Measurements from ENCODE around the gene ABCC11. TPM values are rescaled to one million over a fixed set of nuclear protein-coding genes. Genes with fewer than 3 reads are reported as not detected.
"Not testable (repeated sequence)": the region's sequence is repeated elsewhere in the genome, so short reads cannot be mapped to it uniquely, and the experiment has no call there.

The ABCC11 gene
- total RNA-seq, 1 donor = 0.52 TPM

DNA sequence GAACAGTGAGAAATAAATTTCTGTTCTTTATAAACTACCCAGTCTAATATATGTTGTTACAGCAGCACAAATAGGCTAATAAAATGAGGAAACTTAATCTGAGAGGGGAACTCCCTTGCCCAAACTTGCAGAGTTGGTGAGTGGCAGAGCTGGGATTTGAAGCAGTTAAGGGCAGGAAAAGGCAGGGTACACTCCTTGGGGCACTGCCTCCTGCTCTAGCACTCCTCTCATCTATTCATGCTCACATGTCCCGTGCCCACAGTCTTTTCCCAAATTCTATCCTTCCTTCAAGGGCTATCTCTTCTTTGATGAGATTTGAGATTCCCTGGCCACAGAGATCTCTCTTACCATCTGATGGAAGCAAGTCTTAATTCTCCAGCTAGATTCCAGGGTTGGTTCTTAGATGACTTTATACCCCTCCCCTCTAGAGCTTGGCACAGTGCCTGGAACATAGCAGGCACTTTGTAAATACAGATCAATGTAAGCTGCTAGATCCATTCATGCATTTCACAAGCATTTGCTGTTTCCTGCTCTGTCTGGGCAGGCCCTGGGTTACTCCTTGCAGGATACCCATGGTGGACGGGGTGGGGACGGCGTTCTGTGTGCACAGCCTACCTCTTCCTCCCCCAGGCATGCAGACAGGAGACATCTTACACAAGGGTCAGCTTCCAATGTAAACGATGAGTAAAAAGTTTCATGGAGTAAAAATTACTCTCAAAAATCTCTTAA, 52.3 kb downstream of the ABCC11 start:
- Histone ChIP-seq H3K9me3 (ENCODE audit: low read depth, low read length) (no peaks in the 10 kb centered on the region), H3K27me3 (ENCODE audit: insufficient read depth, low read length) (no peaks in the 10 kb centered on the region), H3K4me3 (ENCODE audit: low read length) (no peak overlapping the region), H3K4me1 (ENCODE audit: insufficient read depth, low read length) (no peaks in the 10 kb centered on the region)

GRCh38 chr16:48193846-48194245, 53.5 kb downstream of the ABCC11 start:
- no peak overlapping the region for H3K4me3 ChIP-seq (ENCODE audit: low read length)
- H3K9me3 ChIP-seq (ENCODE audit: low read depth, low read length) = no peaks in the 10 kb centered on the region
- H3K27me3 ChIP-seq (ENCODE audit: insufficient read depth, low read length) = no peaks in the 10 kb centered on the region
- peaks cover 8% of the 10 kb centered on the region for H3K4me1 ChIP-seq (ENCODE audit: insufficient read depth, low read length)

DNA sequence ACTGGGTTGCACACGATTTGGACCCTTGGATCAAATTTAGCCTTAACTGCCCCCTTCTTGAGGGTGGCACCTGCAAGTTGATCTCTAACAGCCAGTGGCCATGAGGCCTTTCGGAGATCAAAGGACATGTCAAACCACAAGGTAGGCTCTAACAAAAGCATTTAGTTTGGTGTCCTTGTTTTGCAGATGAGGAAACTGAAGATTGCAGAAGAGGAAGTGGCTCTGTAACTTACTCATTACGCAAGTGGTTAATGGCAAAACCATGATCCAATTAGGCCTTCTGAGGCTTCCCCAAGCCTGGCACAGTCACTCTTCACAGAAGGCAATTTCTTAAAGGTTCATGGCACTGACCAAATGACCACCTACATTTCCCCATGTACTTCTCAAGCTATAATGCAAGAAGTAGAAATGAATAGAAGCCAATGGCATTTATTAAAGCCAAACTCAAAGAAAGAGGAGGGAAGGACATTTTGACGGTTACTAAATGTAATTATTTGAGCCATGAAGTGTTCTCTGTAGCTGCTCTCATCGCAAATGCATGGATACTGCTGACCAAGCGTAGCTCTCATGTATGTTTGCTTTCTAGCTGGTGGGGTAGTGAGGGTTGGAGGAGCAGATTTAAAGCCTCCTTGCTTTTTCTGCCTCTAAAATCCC, 58.8 kb downstream of the ABCC11 start:
- peaks cover 25% of the 10 kb centered on the region for H3K4me1 ChIP-seq (ENCODE audit: insufficient read depth, low read length)
- no peaks in the 10 kb centered on the region for H3K27me3 ChIP-seq (ENCODE audit: insufficient read depth, low read length)
- no peaks in the 10 kb centered on the region for H3K9me3 ChIP-seq (ENCODE audit: low read depth, low read length)
- no peak overlapping the region for H3K4me3 ChIP-seq (ENCODE audit: low read length)

GRCh38 chr16:48187779-48188178, 59.6 kb downstream of the ABCC11 start:
- H3K4me3 ChIP-seq (ENCODE audit: low read length) = no peak overlapping the region
- peaks cover 25% of the 10 kb centered on the region for H3K4me1 ChIP-seq (ENCODE audit: insufficient read depth, low read length)
- no peaks in the 10 kb centered on the region for H3K9me3 ChIP-seq (ENCODE audit: low read depth, low read length)
- H3K27me3 ChIP-seq (ENCODE audit: insufficient read depth, low read length) = no peaks in the 10 kb centered on the region

- Histone ChIP-seq H3K4me1 (ENCODE audit: insufficient read depth, low read length) (peaks cover 24% of the 10 kb centered on the region), H3K4me3 (ENCODE audit: low read length) (no peak overlapping the region)
Observed at GRCh38 chr16:48184681-48185080, 62.7 kb downstream of the ABCC11 start.

DNA sequence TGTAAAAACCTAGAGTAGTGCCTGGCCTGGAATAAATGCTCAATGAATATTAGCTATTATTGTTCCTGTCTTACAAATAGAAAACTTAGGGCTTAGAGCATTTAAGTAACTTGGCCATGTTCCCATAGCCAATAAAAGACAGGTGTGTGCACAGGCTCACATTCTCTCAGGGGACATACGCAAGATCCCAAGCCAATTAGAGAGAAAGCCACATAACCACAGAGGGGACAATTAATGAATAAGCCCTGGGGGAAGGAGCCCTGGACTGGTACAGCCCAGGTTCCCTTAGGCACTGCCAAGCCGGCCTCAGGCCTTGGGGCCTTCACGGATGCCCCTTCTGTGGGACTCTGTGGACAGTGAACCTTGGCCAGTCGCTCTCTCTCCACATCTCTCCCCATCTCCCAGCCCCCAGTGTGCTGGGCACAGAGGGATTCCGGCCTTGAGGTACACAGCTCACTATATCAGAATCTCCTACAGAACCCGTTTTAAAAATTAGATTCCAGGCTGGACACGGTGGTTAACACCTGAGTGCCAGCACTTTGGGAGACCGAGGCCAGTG, 64.3 kb downstream of the ABCC11 start:
- Histone ChIP-seq H3K9me3 (ENCODE audit: low read depth, low read length) (no peaks in the 10 kb centered on the region), H3K27me3 (ENCODE audit: insufficient read depth, low read length) (no peaks in the 10 kb centered on the region)

More at GRCh38 chr16:48184681-48185080, 62.7 kb downstream of the ABCC11 start:
- no peaks in the 10 kb centered on the region for H3K27me3 ChIP-seq (ENCODE audit: insufficient read depth, low read length)
- no peaks in the 10 kb centered on the region for H3K9me3 ChIP-seq (ENCODE audit: low read depth, low read length)

GRCh38 chr16:48181746-48182520, 65.4 kb downstream of the ABCC11 start:
- H3K4me3 ChIP-seq (ENCODE audit: low read length); H3K27me3 ChIP-seq (ENCODE audit: insufficient read depth, low read length); H3K9me3 ChIP-seq (ENCODE audit: low read depth, low read length); H3K4me1 ChIP-seq (ENCODE audit: insufficient read depth, low read length): not testable (repeated sequence)

More for the DNA sequence above, 64.3 kb downstream of the ABCC11 start:
- Histone ChIP-seq H3K4me3 (ENCODE audit: low read length) (no peak overlapping the region), H3K4me1 (ENCODE audit: insufficient read depth, low read length) (peaks cover 9% of the 10 kb centered on the region)

GRCh38 chr16:48180868-48181480, 66.4 kb downstream of the ABCC11 start:
- H3K9me3 ChIP-seq (ENCODE audit: low read depth, low read length) = no peaks in the 10 kb centered on the region
- H3K4me1 ChIP-seq (ENCODE audit: insufficient read depth, low read length) = no peaks in the 10 kb centered on the region
- H3K27me3 ChIP-seq (ENCODE audit: insufficient read depth, low read length) = no peaks in the 10 kb centered on the region
- H3K4me3 ChIP-seq (ENCODE audit: low read length) = no peak overlapping the region

DNA sequence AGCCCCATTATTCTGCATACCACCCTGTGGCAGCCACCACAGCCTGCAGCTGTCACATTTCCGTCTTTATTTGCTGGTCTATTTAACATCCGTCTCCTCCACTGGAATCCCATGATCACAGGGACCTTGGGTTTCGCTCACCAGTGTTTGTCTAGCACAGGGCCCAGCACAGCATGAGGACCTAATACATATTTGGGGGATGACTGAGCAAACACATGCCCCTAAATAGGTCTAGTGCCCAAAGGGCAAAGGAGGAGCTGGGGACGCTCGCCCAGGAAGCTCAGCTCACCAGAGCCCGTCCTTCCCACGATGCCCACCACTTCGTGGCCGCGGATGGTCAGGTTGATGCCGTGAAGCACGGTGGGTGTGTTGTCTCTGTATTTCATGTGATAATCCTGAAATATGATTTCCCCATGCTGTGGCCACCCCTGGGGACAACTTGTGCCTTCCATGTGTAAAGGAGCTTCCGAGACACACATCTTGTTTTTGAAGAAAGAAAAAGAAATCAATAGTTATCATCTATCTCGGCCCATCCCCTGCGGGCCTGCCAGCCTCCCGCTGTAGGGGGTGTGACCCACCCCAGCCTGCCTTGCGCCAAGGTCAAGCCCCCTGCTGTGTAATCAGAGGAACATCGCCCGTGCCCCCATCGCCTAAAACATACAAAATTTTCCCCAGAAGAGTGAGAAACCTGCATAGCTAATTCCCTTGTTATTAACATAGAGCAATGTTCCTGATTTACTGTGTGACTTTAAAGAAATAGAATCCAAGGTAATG, 70.5 kb downstream of the ABCC11 start:
- no peaks in the 10 kb centered on the region for H3K4me1 ChIP-seq (ENCODE audit: insufficient read depth, low read length)
- no peak overlapping the region for H3K4me3 ChIP-seq (ENCODE audit: low read length)
- H3K9me3 ChIP-seq (ENCODE audit: low read depth, low read length) = no peaks in the 10 kb centered on the region

GRCh38 chr16:48173889-48174288, 73.5 kb downstream of the ABCC11 start:
- H3K4me1 ChIP-seq (ENCODE audit: insufficient read depth, low read length) = no peaks in the 10 kb centered on the region
- H3K4me3 ChIP-seq (ENCODE audit: low read length) = no peak overlapping the region
- no peaks in the 10 kb centered on the region for H3K27me3 ChIP-seq (ENCODE audit: insufficient read depth, low read length)
- H3K9me3 ChIP-seq (ENCODE audit: low read depth, low read length) = no peaks in the 10 kb centered on the region

More for the DNA sequence above, 70.5 kb downstream of the ABCC11 start:
- H3K27me3 ChIP-seq (ENCODE audit: insufficient read depth, low read length) = no peaks in the 10 kb centered on the region

DNA sequence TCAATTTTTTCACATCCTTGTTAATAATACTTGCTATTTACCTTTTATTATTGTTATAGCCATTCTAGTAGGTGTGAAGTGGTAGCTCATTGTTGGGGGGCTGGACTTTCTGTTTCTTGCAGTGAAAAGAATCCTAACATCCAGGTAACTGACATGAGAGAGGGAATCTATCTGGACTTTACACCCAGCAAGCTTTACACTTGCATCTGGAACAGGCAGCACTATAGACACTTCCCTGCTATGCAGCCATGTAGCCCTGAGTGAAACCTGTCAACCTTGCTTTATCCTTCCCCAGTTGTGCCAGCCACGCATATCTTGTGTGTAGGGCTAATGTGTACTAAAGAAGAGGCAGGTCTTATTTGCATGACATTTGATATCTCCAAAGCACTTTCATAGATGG, 74.7 kb downstream of the ABCC11 start:
- Histone ChIP-seq H3K27me3 (ENCODE audit: insufficient read depth, low read length) (no peaks in the 10 kb centered on the region), H3K4me1 (ENCODE audit: insufficient read depth, low read length) (peaks cover 10% of the 10 kb centered on the region), H3K4me3 (ENCODE audit: low read length) (no peak overlapping the region), H3K9me3 (ENCODE audit: low read depth, low read length) (no peaks in the 10 kb centered on the region)

DNA sequence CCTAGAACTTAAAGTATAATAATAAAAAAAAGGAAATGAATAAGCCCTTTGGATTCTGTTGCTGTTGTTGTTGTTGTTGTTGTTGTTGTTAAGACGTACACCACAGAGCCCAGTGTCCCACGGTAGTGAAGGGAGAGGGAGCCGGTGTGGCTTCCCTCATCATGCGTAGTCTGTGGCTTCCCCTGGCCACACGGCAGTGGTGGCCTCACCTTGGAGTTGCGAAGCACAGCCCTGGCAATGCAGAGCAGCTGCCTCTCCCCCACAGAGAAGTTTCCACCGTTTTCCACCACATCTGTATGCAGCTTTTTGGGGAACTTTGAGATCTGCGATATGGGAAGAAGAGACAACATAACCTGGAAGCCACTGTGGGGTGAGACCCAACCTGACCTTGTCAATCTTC, 77.4 kb downstream of the ABCC11 start:
- no peaks in the 10 kb centered on the region for H3K27me3 ChIP-seq (ENCODE audit: insufficient read depth, low read length)
- no peak overlapping the region for H3K4me3 ChIP-seq (ENCODE audit: low read length)
- no peaks in the 10 kb centered on the region for H3K9me3 ChIP-seq (ENCODE audit: low read depth, low read length)
- H3K4me1 ChIP-seq (ENCODE audit: insufficient read depth, low read length) = peaks cover 22% of the 10 kb centered on the region

GRCh38 chr16:48168075-48168474, 79.3 kb downstream of the ABCC11 start:
- Histone ChIP-seq H3K9me3 (ENCODE audit: low read depth, low read length) (no peaks in the 10 kb centered on the region), H3K4me3 (ENCODE audit: low read length) (no peak overlapping the region), H3K4me1 (ENCODE audit: insufficient read depth, low read length) (peaks cover 24% of the 10 kb centered on the region), H3K27me3 (ENCODE audit: insufficient read depth, low read length) (no peaks in the 10 kb centered on the region)

- not testable (repeated sequence) for H3K27me3 ChIP-seq (ENCODE audit: insufficient read depth, low read length); H3K9me3 ChIP-seq (ENCODE audit: low read depth, low read length); H3K4me3 ChIP-seq (ENCODE audit: low read length)
- H3K4me1 ChIP-seq (ENCODE audit: insufficient read depth, low read length) = peaks cover 24% of the 10 kb centered on the region
Observed at GRCh38 chr16:48166617-48167016, 80.7 kb downstream of the ABCC11 start.

All from mononuclear cell (primary cell).